GM21526 (cell line): Measurements from ENCODE around the gene IGFBPL1.

Experiments
- ATAC-seq: cut with Tn5 transposase; IDR thresholded peaks from one replicate; pipeline ENCODE4 v1.9.1; 2021; ENCODE audit warnings: moderate library complexity; ENCODE audit not compliant: unreplicated experiment, low FRiP score

Gene IGFBPL1

DNA sequence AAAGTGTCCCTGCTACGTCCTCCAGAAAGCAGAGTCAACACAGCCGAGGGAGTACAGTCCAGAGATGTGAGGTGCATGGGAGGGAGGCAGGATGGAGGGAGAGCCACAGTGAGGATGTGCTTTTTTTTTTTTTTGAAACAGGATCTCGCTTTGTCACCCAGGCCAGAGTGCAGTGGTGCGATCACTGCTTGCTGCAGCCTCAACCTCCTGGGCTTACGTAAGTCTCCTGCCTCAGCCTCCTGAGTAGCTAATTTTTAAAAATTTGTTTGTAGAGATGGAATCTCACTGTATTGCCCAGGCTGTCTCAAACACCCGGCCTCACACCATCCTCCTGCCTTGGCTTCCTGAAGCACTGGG lies 65.0 kb downstream of the IGFBPL1 start:
- ATAC-seq = no peak

DNA sequence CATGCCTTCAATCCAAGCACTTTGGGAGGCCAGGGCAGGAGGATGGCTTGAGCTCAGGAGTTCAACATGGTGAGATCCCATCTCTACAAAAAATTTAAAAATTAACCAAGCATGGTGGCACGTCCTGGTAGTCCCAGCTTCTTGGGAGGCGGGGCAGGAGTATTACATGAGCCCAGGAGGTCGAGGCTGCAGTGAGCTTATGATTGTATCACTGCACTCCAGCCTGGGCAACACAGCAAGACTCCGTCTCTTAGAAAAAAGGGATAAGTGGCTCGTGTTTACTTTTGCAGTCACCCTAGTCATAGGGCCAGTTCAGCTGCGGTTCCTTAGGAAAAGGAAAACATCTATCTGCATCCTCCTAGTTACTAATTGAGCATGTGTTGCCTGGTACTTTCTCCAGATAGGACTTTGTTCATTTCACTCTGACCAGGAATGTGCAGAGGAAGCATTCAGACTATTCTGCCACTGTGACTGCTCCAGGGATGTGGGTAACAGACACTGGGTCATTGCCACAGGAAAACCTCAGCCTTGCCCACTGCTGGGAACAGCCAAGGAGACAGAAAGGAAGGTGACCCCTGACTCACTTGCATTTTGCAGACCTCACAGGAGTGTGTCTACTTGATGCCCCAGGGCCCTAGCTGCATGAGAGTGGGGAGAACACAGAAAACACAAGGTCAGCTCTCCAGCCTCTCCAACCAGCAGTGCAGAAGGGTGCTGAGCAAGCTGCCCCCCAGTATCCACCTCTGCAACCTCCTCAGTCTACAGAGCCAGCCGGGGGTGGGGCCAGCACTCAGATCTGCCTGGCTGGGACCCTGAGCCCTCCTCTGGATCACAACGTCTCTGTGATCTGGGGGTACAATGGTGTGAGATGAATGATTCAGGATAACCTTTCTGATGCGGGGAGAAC lies 65.6 kb downstream of the IGFBPL1 start:
- no peak for ATAC-seq

DNA sequence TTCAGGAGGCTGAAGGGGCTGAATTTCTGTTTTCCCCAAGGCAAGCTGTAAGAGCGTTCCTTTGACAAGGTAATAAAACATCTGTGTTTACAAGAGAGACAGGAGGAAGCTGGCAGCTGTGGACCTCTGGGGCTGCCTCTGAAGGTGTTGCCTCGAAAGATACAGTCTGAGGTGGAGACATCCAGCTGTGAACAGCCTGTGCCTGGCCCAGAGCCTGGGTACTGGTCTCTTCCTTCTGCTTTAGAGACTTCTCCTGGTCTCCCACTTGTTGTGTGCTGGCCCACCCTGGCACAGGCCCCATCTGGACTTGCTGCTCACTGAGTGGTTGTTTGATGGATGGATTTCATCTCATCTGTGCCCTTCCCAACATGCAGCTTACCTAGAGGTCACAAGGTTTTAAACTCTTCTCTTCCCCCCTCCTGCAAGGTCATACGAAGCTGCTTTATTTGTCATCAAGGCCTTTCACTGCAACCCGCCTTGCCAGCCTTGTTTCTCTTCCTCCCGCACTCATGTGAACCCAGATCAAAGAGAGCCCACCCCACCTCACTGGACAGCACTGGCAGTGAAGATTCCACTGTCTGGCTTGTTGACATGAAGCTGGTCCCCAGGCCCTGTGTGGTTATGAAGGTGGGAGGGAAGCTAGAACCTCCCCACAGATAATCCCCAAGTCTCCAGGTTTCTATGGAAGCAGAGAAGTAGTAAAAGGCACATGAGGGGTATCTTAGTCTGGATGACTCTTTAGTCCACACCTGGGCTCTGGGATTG lies 66.7 kb downstream of the IGFBPL1 start:
- ATAC-seq = no peak

DNA sequence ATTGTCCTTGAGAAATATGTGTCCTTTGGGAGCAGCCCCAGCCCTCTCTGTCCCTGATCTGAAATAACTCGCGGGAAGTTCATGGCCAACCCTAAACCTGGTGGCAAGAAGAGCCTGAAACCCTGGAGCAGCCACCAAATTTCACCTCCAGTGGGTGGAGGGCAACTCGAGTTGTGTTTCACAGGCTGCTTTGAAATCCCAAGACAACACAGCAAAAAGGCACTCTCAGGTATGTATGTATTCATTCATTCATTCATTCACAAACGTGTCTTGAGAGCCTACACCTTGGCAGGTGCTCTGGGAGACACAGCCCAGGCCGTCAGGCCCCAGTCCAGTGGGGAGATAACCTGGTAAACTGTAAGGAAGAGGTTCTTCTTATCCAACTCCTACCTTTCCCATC lies 67.4 kb downstream of the IGFBPL1 start:
- no peak for ATAC-seq
